Measurements from ENCODE around the gene STK35. TPM values are rescaled to one million over a fixed set of nuclear protein-coding genes. Genes with fewer than 3 reads are reported as not detected.

Gene STK35
- total and polyA plus RNA-seq, 2 experiments from 2014 or later = 14.2 to 22.9 TPM

DNA sequence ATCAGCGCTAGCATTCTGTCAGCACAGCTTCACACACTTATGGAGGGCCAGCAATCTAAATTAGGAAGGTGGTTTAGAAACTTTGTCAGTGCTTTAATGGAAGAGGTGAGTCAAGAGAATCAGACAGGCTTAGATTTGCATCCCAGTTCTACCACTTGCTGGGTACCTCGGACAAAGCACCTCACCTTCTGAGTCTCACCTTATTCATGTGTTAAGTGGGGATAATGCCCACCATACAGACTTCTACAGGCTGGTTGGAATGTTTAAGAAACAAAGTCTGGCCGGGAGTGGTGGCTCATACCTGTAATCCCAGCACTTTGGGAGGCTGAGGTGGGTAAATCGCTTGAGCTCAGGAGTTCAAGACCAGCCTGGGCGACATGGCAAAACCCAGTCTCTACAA lies 12.2 kb upstream of the STK35 start:
- Histone ChIP-seq H3K36me3 (replicated peaks; ENCODE audit: insufficient read depth, low read depth) (no peaks in the 10 kb centered on the region), H3K4me3 (no peak overlapping the region), H3K27ac (no peak overlapping the region), H3K4me2 (no peak overlapping the region), H3K9me3 (ENCODE audit: low read depth) (no peaks in the 10 kb centered on the region), H3K9me2 (replicated peaks; ENCODE audit: insufficient read depth) (no peaks in the 10 kb centered on the region), H3K4me1 (ENCODE audit: insufficient read depth) (no peaks in the 10 kb centered on the region), H3K27me3 (peaks cover 38% of the 10 kb centered on the region), H3K79me2 (no peaks in the 10 kb centered on the region), H2AFZ (no peak overlapping the region), H4K20me1 (ENCODE audit: insufficient read depth, poor library complexity, severe bottlenecking) (no peaks in the 10 kb centered on the region)
- WGBS (ENCODE audit: low lambda C conversion rate, missing lambda C conversion rate) = 65% methylated on average over 5 of the region's 5 CpGs
- TF ChIP-seq, protein P1, sequence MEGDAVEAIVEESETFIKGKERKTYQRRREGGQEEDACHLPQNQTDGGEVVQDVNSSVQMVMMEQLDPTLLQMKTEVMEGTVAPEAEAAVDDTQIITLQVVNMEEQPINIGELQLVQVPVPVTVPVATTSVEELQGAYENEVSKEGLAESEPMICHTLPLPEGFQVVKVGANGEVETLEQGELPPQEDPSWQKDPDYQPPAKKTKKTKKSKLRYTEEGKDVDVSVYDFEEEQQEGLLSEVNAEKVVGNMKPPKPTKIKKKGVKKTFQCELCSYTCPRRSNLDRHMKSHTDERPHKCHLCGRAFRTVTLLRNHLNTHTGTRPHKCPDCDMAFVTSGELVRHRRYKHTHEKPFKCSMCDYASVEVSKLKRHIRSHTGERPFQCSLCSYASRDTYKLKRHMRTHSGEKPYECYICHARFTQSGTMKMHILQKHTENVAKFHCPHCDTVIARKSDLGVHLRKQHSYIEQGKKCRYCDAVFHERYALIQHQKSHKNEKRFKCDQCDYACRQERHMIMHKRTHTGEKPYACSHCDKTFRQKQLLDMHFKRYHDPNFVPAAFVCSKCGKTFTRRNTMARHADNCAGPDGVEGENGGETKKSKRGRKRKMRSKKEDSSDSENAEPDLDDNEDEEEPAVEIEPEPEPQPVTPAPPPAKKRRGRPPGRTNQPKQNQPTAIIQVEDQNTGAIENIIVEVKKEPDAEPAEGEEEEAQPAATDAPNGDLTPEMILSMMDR (IDR thresholded peaks at IDR 0.05; ENCODE audit: poor library complexity) = no peak
- TF ChIP-seq EZH2 (IDR thresholded peaks at IDR 0.05; ENCODE audit: borderline replicate concordance) (no peak), EZH2phosphoT487 (IDR thresholded peaks at IDR 0.05; ENCODE audit: low read depth, severe bottlenecking, unreplicated experiment) (no peak)
- no peak for DNase-seq (ENCODE audit: low spot score)

DNA sequence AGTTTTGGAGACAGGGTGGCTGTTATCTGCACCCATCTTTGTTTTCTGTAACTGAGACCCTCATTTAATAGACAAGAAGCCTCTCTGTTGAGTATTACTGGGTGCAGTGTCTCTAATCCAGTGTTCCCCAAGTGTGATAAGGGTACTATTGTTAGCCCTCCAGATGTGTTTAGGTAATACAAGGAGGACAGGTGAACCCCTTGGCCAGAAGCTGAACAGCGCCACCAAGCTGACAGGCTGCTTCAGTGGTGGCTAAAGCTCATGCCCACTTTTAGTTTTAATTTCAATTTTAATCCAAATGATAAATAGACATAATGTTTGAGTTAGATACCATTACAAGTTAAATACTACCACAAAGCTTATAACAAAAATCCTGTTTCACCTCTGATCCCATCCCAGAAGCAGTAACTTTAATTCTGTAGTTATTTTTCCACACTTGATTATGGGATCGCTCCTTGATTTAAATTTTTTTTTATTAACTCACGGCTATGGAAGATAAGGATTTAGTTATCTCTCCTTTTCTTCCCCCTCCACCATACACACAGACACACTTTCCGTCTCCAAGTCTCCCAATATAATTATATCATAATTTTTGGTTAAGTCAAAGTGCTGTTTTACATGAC lies 8.4 kb upstream of the STK35 start:
- no peaks in the 10 kb centered on the region for H3K4me1 ChIP-seq (ENCODE audit: insufficient read depth)
- no peaks in the 10 kb centered on the region for H3K9me3 ChIP-seq (ENCODE audit: low read depth)
- H3K36me3 ChIP-seq (replicated peaks; ENCODE audit: insufficient read depth, low read depth) = no peaks in the 10 kb centered on the region
- H3K79me2 ChIP-seq = no peaks in the 10 kb centered on the region
- peak; percentile 39 for DNase-seq (ENCODE audit: low spot score)
- H3K4me3 ChIP-seq = no peak overlapping the region
- WGBS (ENCODE audit: low lambda C conversion rate, missing lambda C conversion rate) = 42% methylated on average over 4 of the region's 4 CpGs
- no peak overlapping the region for H2AFZ ChIP-seq
- no peaks in the 10 kb centered on the region for H4K20me1 ChIP-seq (ENCODE audit: insufficient read depth, poor library complexity, severe bottlenecking)
- H3K4me2 ChIP-seq = no peak overlapping the region
- no peak for TF ChIP-seq EZH2 (IDR thresholded peaks at IDR 0.05; ENCODE audit: borderline replicate concordance)
- TF ChIP-seq EZH2phosphoT487 (IDR thresholded peaks at IDR 0.05; ENCODE audit: low read depth, severe bottlenecking, unreplicated experiment) = no peak
- TF ChIP-seq, protein P1 (IDR thresholded peaks at IDR 0.05; ENCODE audit: poor library complexity) = peak; percentile 68
- H3K27ac ChIP-seq = no peak overlapping the region
- no peaks in the 10 kb centered on the region for H3K9me2 ChIP-seq (replicated peaks; ENCODE audit: insufficient read depth)
- peaks cover 29% of the 10 kb centered on the region for H3K27me3 ChIP-seq

DNA sequence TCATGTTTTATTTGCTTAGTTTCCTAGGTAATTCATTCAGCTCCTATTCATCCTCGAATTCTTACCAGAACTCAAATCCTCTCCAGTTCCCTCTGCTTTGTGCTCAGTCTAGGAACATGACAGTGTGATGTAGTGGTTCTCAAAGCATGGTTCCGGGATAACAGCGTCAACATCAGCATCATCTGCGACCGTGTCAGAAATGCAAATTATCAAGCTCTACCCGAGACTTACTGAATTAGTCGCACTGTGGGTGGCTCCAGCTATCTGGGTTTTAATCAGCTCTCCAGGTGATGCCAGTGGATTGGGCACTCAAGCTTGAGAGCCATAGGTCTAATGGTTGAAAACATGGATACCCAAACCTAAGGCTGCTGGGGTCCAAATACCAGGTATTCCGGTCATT lies 7.7 kb upstream of the STK35 start:
- DNase-seq (ENCODE audit: low spot score) = no peak
- Histone ChIP-seq H3K4me1 (ENCODE audit: insufficient read depth) (no peaks in the 10 kb centered on the region), H4K20me1 (ENCODE audit: insufficient read depth, poor library complexity, severe bottlenecking) (no peaks in the 10 kb centered on the region), H3K4me2 (no peak overlapping the region), H3K4me3 (no peak overlapping the region), H3K27ac (no peak overlapping the region), H3K79me2 (no peaks in the 10 kb centered on the region), H2AFZ (no peak overlapping the region), H3K27me3 (peaks cover 23% of the 10 kb centered on the region), H3K9me2 (replicated peaks; ENCODE audit: insufficient read depth) (no peaks in the 10 kb centered on the region), H3K36me3 (replicated peaks; ENCODE audit: insufficient read depth, low read depth) (no peaks in the 10 kb centered on the region), H3K9me3 (ENCODE audit: low read depth) (no peaks in the 10 kb centered on the region)
- TF ChIP-seq EZH2 (IDR thresholded peaks at IDR 0.05; ENCODE audit: borderline replicate concordance) (no peak), EZH2phosphoT487 (IDR thresholded peaks at IDR 0.05; ENCODE audit: low read depth, severe bottlenecking, unreplicated experiment) (no peak)
- TF ChIP-seq, protein P1 (IDR thresholded peaks at IDR 0.05; ENCODE audit: poor library complexity) = no peak
- 52% methylated on average over 8 of the region's 8 CpGs for WGBS (ENCODE audit: low lambda C conversion rate, missing lambda C conversion rate)
